ENCODE data around the gene PCDHB5.
"Not testable (repeated sequence)": the region's sequence is repeated elsewhere in the genome, so short reads cannot be mapped to it uniquely, and the experiment has no call there.

PCDHB5 gene

DNA sequence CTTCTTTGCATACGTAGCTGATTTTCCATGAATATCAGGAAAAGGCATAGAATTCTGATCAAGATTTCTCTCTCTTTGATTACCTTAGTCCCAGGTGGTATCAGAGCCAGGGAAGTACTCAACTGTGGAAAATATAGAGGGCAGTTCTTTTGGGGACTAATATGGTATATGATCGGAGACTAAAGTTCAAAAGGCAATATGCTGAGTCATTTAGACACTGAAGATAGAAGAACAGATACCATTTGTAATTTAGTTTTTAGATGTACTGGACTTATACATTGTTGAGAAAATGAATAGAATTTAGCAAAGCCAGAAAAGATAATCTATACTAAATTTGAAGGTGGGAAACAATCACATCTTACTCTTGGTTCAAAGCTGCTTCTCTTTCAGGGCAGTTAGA is 29.7 kb upstream of the PCDHB5 start:
- H3K36me3 ChIP-seq (ENCODE audit: insufficient read depth, insufficient read length, low read length): peaks cover 12% of the 10 kb centered on the region
- no peak for DNase-seq (ENCODE audit: low read depth, low spot score)
- H3K4me1 ChIP-seq (ENCODE audit: insufficient read depth, insufficient read length): no peaks in the 10 kb centered on the region
- no peaks in the 10 kb centered on the region for H3K9me3 ChIP-seq (ENCODE audit: insufficient read depth, low read length)
- TF ChIP-seq ZNF274 (IDR thresholded peaks at IDR 0.05; ENCODE audit: low read depth, low read length): no peak
- TF ChIP-seq SUZ12 (IDR thresholded peaks at IDR 0.05; ENCODE audit: extremely low read depth, insufficient read depth, insufficient read length): no peak
- no peak for TF ChIP-seq YY1 (IDR thresholded peaks at IDR 0.05; ENCODE audit: insufficient read depth, insufficient read length)
- no peaks in the 10 kb centered on the region for H3K27me3 ChIP-seq (ENCODE audit: insufficient read depth, insufficient read length)
- H3K9ac ChIP-seq (ENCODE audit: insufficient read length, low read depth): no peak overlapping the region
- H3K4me3 ChIP-seq (ENCODE audit: insufficient read length, low read depth): no peak overlapping the region

DNA sequence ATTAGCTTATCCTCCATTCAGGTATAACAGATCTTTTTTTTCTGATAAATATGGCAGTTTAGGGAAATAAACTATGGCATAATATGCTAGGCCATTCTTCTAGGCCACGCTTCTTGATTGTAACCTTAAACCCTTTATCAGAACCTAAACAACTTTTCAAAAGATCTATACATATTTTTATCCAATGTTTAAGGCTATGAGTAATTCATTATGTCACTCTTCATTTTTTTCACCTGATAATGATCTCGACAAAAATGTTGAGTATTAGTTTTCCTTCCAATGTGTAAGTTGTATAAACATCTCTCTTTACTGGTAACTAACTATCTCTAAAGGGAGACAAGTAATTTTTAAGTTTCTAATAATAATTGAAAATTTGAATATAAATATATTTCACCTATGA is 15.8 kb upstream of the PCDHB5 start:
- no peak for DNase-seq (ENCODE audit: low read depth, low spot score)
- Histone ChIP-seq H3K4me1 (ENCODE audit: insufficient read depth, insufficient read length) (no peaks in the 10 kb centered on the region), H3K27me3 (ENCODE audit: insufficient read depth, insufficient read length) (no peaks in the 10 kb centered on the region), H3K4me3 (ENCODE audit: insufficient read length, low read depth) (no peak overlapping the region), H3K9ac (ENCODE audit: insufficient read length, low read depth) (no peak overlapping the region), H3K36me3 (ENCODE audit: insufficient read depth, insufficient read length, low read length) (no peaks in the 10 kb centered on the region), H3K9me3 (ENCODE audit: insufficient read depth, low read length) (no peaks in the 10 kb centered on the region)
- TF ChIP-seq SUZ12 (IDR thresholded peaks at IDR 0.05; ENCODE audit: extremely low read depth, insufficient read depth, insufficient read length): no peak
- no peak for TF ChIP-seq YY1 (IDR thresholded peaks at IDR 0.05; ENCODE audit: insufficient read depth, insufficient read length)
- no peak for TF ChIP-seq ZNF274 (IDR thresholded peaks at IDR 0.05; ENCODE audit: low read depth, low read length)

DNA sequence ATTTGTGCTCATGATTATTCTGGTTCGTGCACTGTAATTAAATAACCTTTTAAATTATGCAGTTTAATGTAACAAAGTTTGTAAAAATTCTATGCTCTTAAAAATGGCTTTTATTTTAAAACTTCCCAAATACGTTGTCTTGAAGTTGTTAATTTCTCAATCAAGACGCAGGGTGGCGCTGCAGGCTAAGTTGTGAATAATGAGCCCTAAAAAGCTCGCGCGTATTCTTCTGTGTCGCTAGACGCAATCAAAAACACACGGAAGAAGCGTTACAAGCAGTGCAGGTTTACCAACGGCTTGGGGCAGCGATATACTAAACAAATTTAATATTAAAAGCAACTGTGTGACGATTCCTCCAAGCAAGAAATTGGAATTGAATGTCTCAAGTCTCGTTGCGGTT is 13.4 kb upstream of the PCDHB5 start, which contains the start of gene PCDHB4:
Gene PCDHB4, plus strand, starts transcription at position 256 of the 400 bp plus-strand sequence. CDS start 181 bp downstream, outside the sequence.
- H3K9me3 ChIP-seq (ENCODE audit: insufficient read depth, low read length): no peaks in the 10 kb centered on the region
- no peaks in the 10 kb centered on the region for H3K36me3 ChIP-seq (ENCODE audit: insufficient read depth, insufficient read length, low read length)
- H3K9ac ChIP-seq (ENCODE audit: insufficient read length, low read depth): no peak within 1 kb of the TSS
- no peaks in the 10 kb centered on the region for H3K27me3 ChIP-seq (ENCODE audit: insufficient read depth, insufficient read length)
- H3K4me3 ChIP-seq (ENCODE audit: insufficient read length, low read depth): no peak within 1 kb of the TSS
- TF ChIP-seq ZNF274 (IDR thresholded peaks at IDR 0.05; ENCODE audit: low read depth, low read length) (no peak), YY1 (IDR thresholded peaks at IDR 0.05; ENCODE audit: insufficient read depth, insufficient read length) (no peak), SUZ12 (IDR thresholded peaks at IDR 0.05; ENCODE audit: extremely low read depth, insufficient read depth, insufficient read length) (no peak)
- peak; percentile 16 for DNase-seq (ENCODE audit: low read depth, low spot score)
- H3K4me1 ChIP-seq (ENCODE audit: insufficient read depth, insufficient read length): no peaks in the 10 kb centered on the region

DNA sequence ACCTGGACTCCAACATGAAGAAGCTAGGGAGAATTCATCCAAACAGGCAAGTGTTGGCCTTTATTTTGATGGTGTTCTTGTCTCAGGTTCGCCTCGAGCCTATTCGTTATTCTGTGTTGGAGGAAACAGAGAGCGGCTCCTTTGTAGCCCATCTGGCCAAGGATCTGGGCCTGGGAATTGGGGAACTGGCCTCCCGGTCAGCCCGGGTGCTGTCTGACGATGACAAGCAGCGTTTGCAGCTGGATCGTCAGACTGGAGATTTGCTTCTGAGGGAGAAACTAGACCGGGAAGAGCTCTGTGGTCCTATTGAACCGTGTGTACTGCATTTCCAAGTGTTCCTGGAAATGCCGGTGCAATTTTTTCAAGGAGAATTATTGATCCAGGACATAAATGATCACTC is 13.0 kb upstream of the PCDHB5 start:
- no peaks in the 10 kb centered on the region for H3K4me1 ChIP-seq (ENCODE audit: insufficient read depth, insufficient read length)
- no peak overlapping the region for H3K9ac ChIP-seq (ENCODE audit: insufficient read length, low read depth)
- H3K36me3 ChIP-seq (ENCODE audit: insufficient read depth, insufficient read length, low read length): no peaks in the 10 kb centered on the region
- no peaks in the 10 kb centered on the region for H3K9me3 ChIP-seq (ENCODE audit: insufficient read depth, low read length)
- DNase-seq (ENCODE audit: low read depth, low spot score): no peak
- H3K4me3 ChIP-seq (ENCODE audit: insufficient read length, low read depth): no peak overlapping the region
- TF ChIP-seq ZNF274 (IDR thresholded peaks at IDR 0.05; ENCODE audit: low read depth, low read length): no peak
- no peak for TF ChIP-seq YY1 (IDR thresholded peaks at IDR 0.05; ENCODE audit: insufficient read depth, insufficient read length)
- TF ChIP-seq SUZ12 (IDR thresholded peaks at IDR 0.05; ENCODE audit: extremely low read depth, insufficient read depth, insufficient read length): no peak
- no peaks in the 10 kb centered on the region for H3K27me3 ChIP-seq (ENCODE audit: insufficient read depth, insufficient read length)

DNA sequence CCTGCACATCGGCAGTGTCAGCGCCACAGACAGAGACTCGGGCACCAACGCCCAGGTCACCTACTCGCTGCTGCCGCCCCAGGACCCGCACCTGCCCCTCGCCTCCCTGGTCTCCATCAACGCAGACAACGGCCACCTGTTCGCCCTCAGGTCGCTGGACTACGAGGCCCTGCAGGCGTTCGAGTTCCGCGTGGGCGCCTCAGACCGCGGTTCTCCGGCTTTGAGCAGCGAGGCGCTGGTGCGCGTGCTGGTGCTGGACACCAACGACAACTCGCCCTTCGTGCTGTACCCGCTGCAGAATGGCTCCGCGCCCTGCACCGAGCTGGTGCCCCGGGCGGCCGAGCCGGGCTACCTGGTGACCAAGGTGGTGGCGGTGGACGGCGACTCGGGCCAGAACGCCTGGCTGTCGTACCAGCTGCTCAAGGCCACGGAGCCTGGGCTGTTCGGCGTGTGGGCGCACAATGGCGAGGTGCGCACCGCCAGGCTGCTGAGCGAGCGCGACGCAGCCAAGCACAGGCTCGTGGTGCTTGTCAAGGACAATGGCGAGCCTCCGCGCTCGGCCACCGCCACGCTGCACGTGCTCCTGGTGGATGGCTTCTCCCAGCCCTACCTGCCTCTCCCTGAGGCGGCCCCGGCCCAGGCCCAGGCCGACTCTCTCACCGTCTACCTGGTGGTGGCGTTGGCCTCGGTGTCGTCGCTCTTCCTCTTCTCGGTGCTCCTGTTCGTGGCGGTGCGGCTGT is 11.4 kb upstream of the PCDHB5 start:
- not testable (repeated sequence) for H3K4me3 ChIP-seq (ENCODE audit: insufficient read length, low read depth); DNase-seq (ENCODE audit: low read depth, low spot score); H3K4me1 ChIP-seq (ENCODE audit: insufficient read depth, insufficient read length); H3K9me3 ChIP-seq (ENCODE audit: insufficient read depth, low read length); H3K36me3 ChIP-seq (ENCODE audit: insufficient read depth, insufficient read length, low read length); H3K27me3 ChIP-seq (ENCODE audit: insufficient read depth, insufficient read length); H3K9ac ChIP-seq (ENCODE audit: insufficient read length, low read depth)

DNA sequence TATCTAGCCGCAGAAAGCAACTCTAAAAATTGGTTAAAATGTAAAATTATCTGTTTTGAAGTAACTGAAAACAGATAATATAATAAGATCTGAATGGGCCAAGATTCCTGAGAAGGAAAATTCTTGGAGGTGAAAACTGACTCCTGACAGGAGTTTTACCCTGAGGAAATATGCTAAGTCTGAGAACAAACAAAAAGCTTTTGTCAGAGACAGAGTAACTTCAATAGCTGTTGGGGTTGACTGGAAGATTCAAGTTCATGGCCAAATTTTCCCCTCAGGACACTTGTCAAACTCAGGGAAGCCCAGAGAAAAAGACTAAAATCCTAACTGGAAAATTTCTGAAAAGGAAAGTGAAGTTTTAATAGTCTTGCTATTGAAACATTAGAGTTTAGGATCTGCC is 7.7 kb upstream of the PCDHB5 start:
- Histone ChIP-seq H3K4me1 (ENCODE audit: insufficient read depth, insufficient read length) (no peaks in the 10 kb centered on the region), H3K4me3 (ENCODE audit: insufficient read length, low read depth) (no peak overlapping the region), H3K27me3 (ENCODE audit: insufficient read depth, insufficient read length) (no peaks in the 10 kb centered on the region), H3K36me3 (ENCODE audit: insufficient read depth, insufficient read length, low read length) (no peaks in the 10 kb centered on the region), H3K9ac (ENCODE audit: insufficient read length, low read depth) (no peak overlapping the region), H3K9me3 (ENCODE audit: insufficient read depth, low read length) (no peaks in the 10 kb centered on the region)
- TF ChIP-seq YY1 (IDR thresholded peaks at IDR 0.05; ENCODE audit: insufficient read depth, insufficient read length) (no peak), ZNF274 (IDR thresholded peaks at IDR 0.05; ENCODE audit: low read depth, low read length) (no peak), SUZ12 (IDR thresholded peaks at IDR 0.05; ENCODE audit: extremely low read depth, insufficient read depth, insufficient read length) (no peak)
- DNase-seq (ENCODE audit: low read depth, low spot score): peak; percentile 11

DNA sequence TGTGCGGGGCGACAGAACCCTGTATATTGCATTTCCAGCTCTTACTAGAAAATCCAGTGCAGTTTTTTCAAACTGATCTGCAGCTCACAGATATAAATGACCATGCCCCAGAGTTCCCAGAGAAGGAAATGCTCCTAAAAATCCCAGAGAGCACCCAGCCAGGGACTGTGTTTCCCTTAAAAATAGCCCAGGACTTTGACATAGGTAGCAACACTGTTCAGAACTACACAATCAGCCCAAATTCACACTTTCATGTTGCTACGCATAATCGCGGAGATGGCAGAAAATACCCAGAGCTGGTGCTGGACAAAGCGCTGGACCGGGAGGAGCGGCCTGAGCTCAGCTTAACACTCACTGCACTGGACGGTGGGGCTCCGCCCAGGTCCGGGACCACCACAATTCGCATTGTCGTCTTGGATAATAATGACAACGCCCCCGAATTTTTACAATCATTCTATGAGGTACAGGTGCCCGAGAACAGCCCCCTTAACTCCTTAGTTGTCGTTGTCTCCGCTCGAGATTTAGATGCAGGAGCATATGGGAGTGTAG is 786 bp downstream of the PCDHB5 start:
- Histone ChIP-seq H3K27me3 (ENCODE audit: insufficient read depth, insufficient read length) (no peaks in the 10 kb centered on the region), H3K4me1 (ENCODE audit: insufficient read depth, insufficient read length) (no peaks in the 10 kb centered on the region), H3K4me3 (ENCODE audit: insufficient read length, low read depth) (peak overlapping the region; percentile 86), H3K9me3 (ENCODE audit: insufficient read depth, low read length) (peaks cover 37% of the 10 kb centered on the region), H3K36me3 (ENCODE audit: insufficient read depth, insufficient read length, low read length) (peaks cover 22% of the 10 kb centered on the region), H3K9ac (ENCODE audit: insufficient read length, low read depth) (peak overlapping the region; percentile 90)
- no peak for DNase-seq (ENCODE audit: low read depth, low spot score)
- TF ChIP-seq YY1 (IDR thresholded peaks at IDR 0.05; ENCODE audit: insufficient read depth, insufficient read length) (no peak), SUZ12 (IDR thresholded peaks at IDR 0.05; ENCODE audit: extremely low read depth, insufficient read depth, insufficient read length) (no peak), ZNF274 (IDR thresholded peaks at IDR 0.05; ENCODE audit: low read depth, low read length) (no peak)

DNA sequence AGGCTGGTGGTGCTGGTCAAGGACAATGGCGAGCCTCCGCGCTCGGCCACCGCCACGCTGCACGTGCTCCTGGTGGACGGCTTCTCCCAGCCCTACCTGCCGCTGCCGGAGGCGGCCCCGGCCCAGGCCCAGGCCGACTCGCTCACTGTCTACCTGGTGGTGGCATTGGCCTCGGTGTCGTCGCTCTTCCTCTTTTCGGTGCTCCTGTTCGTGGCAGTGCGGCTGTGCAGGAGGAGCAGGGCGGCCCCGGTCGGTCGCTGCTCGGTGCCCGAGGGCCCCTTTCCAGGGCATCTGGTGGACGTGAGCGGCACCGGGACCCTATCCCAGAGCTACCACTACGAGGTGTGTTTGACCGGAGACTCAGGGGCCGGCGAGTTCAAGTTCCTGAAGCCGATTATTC is 2.3 kb downstream of the PCDHB5 start:
- not testable (repeated sequence) for H3K9ac ChIP-seq (ENCODE audit: insufficient read length, low read depth); DNase-seq (ENCODE audit: low read depth, low spot score); H3K4me3 ChIP-seq (ENCODE audit: insufficient read length, low read depth); H3K27me3 ChIP-seq (ENCODE audit: insufficient read depth, insufficient read length); H3K4me1 ChIP-seq (ENCODE audit: insufficient read depth, insufficient read length)
- Histone ChIP-seq H3K9me3 (ENCODE audit: insufficient read depth, low read length) (peaks cover 37% of the 10 kb centered on the region), H3K36me3 (ENCODE audit: insufficient read depth, insufficient read length, low read length) (peaks cover 22% of the 10 kb centered on the region)

Data from NT2/D1 (cell line).